Mesothelial cell of epicardium (in vitro differentiated cells): ENCODE data around the gene KAZN. TPM values are rescaled to one million over a fixed set of nuclear protein-coding genes. Genes with fewer than 3 reads are reported as not detected.

Experiments
- DNase-seq, 2 experiments: peaks; one replicate each; pipeline ENCODE4 v3.0.0; 2021; ENCODE audit warnings: low spot score in 2 of 2; ENCODE audit not compliant: unreplicated experiment in 2 of 2
- H3K27ac Mint-ChIP-seq: 2 replicates; pipeline ENCODE4 v1.8.0; 2021; ENCODE audit warnings: mixed read lengths
- H3K27me3 Mint-ChIP-seq: 2 replicates; pipeline ENCODE4 v1.8.0; 2021; ENCODE audit warnings: low read depth, mixed read lengths
- H3K36me3 Mint-ChIP-seq: 2 replicates; pipeline ENCODE4 v1.8.0; 2021; ENCODE audit warnings: mixed read lengths
- H3K4me1 Mint-ChIP-seq: 2 replicates; pipeline ENCODE4 v1.8.0; 2021; ENCODE audit warnings: mixed read lengths
- H3K4me3 Mint-ChIP-seq: 2 replicates; pipeline ENCODE4 v1.8.0; 2021; ENCODE audit warnings: mild to moderate bottlenecking, moderate library complexity, mixed read lengths
- H3K9me3 Mint-ChIP-seq: 2 replicates; pipeline ENCODE4 v1.8.0; 2021; ENCODE audit warnings: mixed read lengths
- total RNA-seq: library from RNA; stranded (reverse); gene quantifications from 3 replicates; pipeline ENCODE4 v1.2.1, GENCODE V29; 2021
- TF ChIP-seq, protein P1 (sequence below): fragments of 200-600 bp; sonication (generic); IDR thresholded peaks from one replicate; pipeline ENCODE4 v1.5.0; 2021; ENCODE audit warnings: antibody characterized with exemption; ENCODE audit not compliant: unreplicated experiment

The KAZN gene
- total RNA-seq, 1 donor from 2014 or later = 38.4 TPM

DNA sequence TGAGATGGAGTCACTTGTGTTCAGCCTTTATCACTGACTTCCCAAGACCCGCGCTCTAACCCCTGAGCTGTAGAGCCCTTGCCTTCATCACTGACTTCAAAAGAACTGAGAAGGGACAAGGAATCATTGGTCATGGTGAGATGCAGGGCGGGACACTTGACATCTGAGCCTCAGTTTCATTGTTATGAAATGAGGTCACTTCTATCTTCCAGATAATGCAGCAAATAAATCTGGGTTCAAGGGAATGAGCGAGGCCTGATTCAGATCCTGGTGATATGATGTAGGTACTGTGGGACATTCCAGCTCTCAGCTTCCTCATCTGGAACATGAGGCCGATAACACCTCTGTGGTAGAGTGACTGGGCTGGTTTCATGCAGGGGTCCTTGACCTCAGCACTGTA lies 13.8 kb downstream of the KAZN start:
- Mint-ChIP-seq H3K4me1 (peaks cover 29% of the 10 kb centered on the region), H3K27me3 (no peaks in the 10 kb centered on the region), H3K36me3 (peaks cover 11% of the 10 kb centered on the region), H3K9me3 (no peaks in the 10 kb centered on the region), H3K4me3 (no peak overlapping the region), H3K27ac (no peak overlapping the region)
- DNase-seq = no peak
- TF ChIP-seq, protein P1, sequence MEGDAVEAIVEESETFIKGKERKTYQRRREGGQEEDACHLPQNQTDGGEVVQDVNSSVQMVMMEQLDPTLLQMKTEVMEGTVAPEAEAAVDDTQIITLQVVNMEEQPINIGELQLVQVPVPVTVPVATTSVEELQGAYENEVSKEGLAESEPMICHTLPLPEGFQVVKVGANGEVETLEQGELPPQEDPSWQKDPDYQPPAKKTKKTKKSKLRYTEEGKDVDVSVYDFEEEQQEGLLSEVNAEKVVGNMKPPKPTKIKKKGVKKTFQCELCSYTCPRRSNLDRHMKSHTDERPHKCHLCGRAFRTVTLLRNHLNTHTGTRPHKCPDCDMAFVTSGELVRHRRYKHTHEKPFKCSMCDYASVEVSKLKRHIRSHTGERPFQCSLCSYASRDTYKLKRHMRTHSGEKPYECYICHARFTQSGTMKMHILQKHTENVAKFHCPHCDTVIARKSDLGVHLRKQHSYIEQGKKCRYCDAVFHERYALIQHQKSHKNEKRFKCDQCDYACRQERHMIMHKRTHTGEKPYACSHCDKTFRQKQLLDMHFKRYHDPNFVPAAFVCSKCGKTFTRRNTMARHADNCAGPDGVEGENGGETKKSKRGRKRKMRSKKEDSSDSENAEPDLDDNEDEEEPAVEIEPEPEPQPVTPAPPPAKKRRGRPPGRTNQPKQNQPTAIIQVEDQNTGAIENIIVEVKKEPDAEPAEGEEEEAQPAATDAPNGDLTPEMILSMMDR = no peak

DNA sequence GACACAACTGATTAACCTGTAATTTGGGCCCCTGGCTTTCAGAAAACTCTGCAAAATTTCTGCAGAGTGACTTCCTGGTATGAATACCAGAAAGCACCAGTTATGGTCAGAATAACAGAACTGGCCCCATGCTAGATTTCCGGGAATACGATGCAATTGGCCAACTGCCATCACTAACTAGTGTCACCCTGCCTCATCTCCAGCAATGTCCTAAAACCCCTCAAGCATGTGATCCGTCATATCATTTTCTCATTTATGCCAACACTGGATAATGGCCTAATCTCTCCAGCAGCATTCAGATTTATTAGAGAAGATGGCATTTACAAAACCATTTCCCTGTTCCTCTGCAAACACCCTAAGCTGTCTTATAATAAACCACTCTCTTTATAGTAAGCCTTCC lies 15.4 kb downstream of the KAZN start:
- no peaks in the 10 kb centered on the region for H3K27me3 Mint-ChIP-seq
- peak overlapping the region; percentile 72 for H3K27ac Mint-ChIP-seq
- DNase-seq = no peak
- peaks cover 4% of the 10 kb centered on the region for H3K9me3 Mint-ChIP-seq
- H3K36me3 Mint-ChIP-seq = peaks cover 13% of the 10 kb centered on the region
- TF ChIP-seq, protein P1 = no peak
- H3K4me1 Mint-ChIP-seq = peaks cover 35% of the 10 kb centered on the region
- H3K4me3 Mint-ChIP-seq = no peak overlapping the region

DNA sequence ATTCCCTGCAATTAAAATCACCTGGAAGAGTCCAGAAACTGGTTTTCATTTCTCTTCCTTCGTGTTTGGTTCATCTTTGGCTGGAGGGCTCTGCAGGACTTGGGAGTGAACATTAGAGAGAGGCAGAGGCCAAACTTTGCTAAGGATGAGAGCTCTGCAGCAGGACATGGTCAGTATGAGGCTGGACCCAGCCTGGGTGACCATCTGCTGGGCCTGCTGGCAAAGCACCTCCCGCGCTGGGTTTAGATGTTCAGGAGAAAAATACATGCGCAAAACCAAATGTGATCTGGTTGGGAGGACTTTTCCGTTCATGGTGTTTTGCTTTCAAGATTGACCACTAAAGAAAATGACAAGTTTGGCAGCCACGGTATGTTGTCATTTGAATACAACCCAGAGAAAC lies 15.9 kb downstream of the KAZN start:
- Mint-ChIP-seq H3K27ac (peak overlapping the region; percentile 72), H3K36me3 (peaks cover 13% of the 10 kb centered on the region), H3K4me1 (peaks cover 35% of the 10 kb centered on the region), H3K9me3 (peaks cover 5% of the 10 kb centered on the region), H3K27me3 (no peaks in the 10 kb centered on the region), H3K4me3 (no peak overlapping the region)
- TF ChIP-seq, protein P1 = no peak
- no peak for DNase-seq

DNA sequence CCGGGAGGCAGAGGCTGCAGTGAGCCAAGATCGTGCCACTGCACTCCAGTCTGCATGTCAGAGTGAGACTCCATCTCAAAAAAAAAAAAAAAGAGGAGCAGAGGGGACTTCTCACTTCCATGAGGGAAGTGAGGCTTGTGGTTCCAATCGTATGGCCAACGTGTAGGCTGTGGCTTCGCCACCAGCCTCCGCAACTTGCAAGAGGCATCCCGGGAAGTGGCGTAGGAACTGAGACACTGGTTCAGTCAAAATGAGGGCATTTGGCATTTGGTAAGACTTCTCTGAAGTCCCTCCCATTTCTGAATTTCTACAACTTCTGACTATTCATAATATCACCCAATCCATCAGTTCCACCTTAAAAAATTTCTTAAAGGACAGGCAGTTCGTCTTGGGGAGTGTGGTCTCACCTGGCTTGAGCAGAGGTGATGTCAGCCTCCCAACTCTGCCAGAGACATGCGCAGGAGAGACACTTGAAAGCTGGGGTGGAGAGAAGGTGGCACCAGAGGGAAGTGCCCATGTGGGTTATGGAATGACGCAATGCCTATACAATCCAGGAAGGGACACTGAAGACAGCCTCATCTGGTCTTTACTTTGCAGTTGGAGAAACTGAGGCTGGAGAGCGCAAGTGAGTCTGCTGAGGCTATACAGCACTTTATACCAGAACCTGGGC lies 17.2 kb downstream of the KAZN start:
- Mint-ChIP-seq H3K4me3 (no peak overlapping the region), H3K36me3 (peaks cover 17% of the 10 kb centered on the region), H3K9me3 (peaks cover 5% of the 10 kb centered on the region), H3K27ac (no peak overlapping the region), H3K4me1 (peaks cover 35% of the 10 kb centered on the region), H3K27me3 (no peaks in the 10 kb centered on the region)
- DNase-seq = no peak
- TF ChIP-seq, protein P1 = no peak

DNA sequence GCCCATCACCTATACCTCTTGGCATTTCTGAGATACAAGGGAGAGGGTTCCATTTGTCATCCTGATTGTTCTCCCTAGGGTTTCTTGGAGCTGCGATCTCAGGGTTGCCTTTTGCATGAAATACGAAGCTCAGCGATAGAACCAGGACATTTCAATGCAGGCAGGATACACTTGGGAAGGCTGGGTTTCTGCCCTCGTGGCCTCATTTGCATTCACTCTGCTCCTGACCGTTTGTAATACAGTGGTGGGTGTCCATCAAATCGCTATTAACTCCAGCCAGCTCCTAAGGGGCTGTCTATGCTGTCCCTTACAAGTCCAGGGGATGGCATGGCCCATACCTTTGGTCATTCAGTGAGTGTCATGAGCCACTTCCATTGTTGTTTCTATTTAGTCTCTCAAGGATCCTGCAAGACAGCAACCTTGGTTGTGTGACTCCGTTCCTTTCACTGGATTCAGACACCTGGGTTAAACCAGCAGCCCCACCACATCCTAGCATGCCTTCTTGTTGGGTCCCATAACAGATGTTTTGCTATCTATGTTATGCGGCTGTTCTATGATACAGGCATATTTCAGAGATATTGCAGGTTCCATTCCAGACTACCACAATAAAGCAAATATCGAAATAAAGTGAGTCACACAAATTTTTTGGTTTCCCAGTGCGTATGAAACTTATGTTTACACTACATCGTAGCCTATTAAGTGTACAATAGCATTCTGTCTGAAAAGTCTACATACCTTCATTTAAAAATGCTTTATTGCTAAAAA lies 18.3 kb downstream of the KAZN start:
- Mint-ChIP-seq H3K27me3 (no peaks in the 10 kb centered on the region), H3K36me3 (peaks cover 17% of the 10 kb centered on the region), H3K9me3 (peaks cover 5% of the 10 kb centered on the region), H3K4me3 (no peak overlapping the region), H3K27ac (no peak overlapping the region), H3K4me1 (peaks cover 35% of the 10 kb centered on the region)
- DNase-seq = no peak
- TF ChIP-seq, protein P1 = no peak
